Measurements from ENCODE around the gene TTLL10.

Gene TTLL10

DNA sequence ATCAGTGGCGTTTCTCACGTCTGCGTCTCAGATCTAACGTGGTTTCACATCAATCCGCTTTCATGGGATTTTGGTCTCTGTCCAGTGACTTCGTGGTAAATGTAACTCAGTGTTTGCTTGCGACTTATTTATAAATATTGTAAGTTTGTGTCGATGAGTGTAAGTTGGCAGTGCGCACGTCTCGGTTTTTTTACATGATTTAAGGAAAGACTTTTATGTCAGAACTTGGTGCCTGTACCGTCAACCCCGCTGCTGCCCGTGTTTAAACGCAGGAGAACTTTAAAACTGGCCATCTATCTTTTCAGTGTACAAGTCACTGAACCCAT, 59.9 kb downstream of the TTLL10 start:
- no peak for DNase-seq (ENCODE audit: low read depth, low spot score)

DNA sequence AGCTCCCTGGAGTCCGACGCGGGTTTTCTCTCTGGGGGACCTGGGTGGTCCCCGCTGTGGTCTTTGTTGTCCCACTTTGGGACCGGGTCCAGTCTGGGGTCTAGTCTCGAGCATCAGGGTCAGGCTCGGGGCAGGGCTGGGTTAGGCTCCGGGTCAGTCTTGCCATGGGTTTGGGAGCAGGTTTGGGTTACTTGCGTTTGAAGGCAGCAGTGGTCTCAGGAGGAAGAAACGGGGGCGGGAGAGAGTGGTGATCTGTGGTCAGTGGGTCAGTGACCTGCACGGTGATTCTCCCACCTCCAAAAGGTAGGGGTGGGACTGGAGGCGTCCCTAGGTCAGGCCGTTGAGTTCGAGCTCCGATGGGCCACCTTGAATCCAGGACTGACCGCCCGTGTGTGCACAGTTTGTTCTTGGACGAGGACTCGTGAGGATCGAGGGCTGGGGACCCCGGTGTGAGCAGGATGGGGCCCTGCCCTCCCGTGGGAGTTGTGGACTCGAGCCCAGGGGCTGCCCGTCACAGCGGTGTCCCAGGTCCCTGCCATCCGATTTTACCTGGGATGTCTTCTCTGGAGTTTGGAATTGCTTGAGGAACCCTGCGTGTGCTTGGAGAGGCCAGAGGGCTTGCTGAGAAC, 60.6 kb downstream of the TTLL10 start:
- no peak for DNase-seq (ENCODE audit: low read depth, low spot score)

DNA sequence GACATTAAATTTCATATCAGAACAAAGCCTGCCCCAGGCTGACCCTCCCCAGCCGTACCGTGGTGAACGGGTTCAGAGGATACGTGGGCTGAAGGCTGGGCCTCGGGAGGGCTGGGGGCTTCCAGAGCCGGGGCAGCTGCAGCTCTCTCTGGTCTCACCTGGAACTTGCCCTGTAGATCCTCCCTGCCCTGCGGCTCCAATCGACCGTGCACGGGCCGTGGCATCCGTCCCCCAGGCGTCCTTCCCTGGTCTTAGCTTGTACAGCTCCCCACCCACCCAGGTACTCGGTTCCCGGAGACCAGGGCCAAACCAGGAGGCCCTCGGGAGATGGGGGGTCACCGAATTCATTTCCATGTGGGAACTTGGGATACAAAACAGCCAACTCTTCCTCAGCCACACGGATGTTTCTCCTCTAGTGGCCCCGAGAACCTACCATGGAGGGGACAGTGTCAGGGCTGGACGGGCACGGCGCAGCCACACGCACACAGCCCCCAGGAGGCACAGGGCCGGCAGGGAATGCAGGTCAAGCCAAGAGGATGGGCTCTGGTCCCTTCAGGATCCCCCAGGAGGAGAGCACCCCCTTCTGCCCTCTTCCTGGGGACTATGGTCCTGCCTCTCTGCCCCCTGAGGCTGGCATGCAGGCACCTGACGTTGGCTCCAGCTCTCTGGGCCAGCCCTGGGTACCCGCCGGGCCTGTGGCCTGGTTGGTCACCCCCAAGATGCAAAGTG, 61.5 kb downstream of the TTLL10 start:
- no peak for DNase-seq (ENCODE audit: low read depth, low spot score)

DNA sequence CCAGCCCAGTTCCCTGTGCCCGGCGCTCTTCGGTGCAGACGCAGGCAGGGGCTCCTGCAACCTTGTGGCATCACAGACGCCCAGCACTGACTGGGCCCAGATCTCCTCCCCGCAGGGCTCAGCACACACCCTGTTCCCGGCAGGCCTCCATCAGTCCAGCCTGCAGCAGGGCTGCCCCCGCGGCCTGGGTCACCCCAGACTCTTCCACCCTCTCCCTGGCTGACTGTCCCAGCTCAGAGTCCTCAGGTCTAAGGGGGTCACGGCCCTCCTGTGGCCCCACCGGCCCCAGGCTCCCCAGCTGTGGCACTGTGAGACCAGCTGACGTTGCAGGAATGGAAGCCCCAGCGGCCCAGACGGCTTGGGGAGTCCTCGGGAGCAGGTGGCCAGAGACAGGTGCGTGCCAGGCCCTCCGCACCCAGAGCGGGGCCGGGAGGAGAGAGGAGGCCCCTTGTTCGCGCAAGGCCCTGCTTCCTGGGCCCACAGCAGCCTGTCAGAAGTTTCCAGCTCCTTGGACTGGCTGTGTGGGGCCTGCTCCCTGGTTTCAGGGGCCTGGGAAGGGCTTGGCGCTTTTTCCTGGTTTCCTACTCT, 62.6 kb downstream of the TTLL10 start:
- no peak for DNase-seq (ENCODE audit: low read depth, low spot score)

DNA sequence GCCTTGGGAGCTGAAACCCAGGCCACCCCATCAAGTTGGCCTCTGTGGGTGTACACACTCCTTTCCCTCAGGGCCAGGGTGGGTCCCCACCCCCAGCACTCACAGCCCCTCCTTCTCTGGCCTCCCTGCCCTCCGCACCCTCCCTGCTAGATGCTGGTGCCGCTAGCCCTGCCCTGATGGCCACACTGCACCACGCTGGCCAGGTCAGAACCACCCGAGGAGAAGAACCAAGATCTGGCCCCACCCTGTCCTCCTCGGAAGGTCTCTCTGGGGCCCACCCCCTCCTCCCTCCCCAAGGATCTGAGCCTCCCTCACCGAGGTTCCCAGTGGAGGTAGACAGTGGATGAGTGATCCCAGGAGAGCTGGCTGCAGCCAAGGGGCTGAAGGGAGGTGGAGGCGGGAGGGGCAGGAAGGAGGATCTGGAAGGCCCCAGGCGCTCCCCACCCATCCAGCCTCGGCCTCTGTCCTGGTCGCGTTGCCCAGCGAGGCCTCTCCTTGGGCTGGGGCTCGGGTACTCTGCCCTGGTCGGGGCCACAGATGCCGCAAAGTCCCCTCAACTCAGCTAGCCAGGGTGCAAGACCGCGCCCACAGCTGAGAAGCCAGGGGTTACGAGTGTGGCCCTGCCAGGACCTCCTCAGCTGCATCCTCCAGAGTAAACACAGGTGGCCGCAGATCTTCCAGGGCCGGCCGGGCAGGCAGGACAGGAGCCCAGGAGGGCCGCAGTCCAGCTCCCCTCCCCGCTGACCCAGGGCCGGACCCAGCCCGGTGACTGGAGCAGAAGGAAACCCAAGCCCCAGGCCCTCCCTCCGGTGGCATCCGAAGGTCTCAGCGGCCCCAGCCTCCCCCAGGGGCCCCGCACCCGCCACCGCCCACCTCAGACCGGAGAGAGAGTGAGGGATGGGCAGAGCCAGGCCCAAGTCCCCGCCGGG, 63.5 kb downstream of the TTLL10 start:
- no peak for DNase-seq (ENCODE audit: low read depth, low spot score)

DNA sequence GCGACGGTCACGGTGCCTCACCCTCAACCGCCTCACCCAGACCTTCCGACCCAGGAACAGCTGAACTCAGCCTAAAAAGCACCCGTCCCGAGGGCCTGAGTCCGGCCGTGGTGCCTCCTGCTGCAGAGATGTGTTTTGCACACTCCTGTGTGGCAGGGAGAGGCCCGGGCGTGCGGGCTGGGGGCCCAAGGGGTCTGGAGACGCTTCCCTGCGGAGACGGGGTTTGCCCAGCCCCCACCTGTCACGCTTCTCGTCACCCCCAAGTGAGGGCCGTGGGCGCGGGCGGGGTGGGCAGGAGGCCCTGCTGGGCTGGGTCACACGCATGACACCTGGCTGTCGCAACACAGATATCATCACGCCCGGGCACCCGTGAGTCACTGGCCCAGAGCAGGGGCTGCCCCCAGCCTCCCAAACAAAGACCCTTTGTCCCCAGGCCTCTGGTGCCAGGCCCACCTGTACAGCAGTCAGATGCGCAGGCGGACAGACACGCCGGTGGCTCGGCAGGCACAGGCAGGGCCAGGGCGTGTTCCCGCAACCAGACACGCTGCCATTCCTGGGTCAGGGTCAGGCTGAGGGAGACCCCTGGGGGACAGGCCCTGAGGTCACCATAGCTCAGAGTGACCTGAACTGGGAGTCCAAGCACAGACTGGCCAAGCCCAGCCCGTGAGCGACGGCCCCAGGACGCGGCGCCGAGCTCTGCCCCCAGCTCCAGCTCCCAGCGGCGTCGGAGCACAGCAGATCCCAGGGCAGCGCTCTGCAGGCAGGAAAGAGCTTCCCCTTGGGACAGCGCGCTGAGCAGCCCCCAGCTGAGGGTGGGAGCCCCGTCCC, 64.4 kb downstream of the TTLL10 start:
- DNase-seq (ENCODE audit: low read depth, low spot score): peak; percentile 42

DNA sequence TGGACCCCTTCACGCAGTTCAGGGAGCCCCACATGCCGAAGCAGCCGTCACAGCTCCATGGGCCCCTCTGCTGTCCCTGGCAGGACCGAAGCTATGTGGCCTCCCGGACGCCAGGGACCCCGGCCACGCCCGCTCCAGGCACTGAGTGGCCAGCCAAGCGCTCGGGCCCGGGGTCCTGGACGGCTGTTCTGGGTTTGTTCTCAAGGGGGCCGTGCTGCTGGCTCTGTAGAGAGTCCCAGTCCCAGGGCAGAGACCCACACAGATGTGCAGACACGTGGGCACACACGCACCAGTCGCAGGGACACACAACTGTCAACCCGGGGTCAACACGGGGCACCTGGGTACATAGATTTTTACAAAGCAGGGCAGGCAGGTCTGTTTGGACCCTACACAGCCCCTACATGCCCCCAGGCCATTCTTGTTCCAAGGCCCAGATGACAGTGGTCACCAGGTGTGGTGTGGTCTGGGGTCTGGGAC, 65.1 kb downstream of the TTLL10 start:
- DNase-seq (ENCODE audit: low read depth, low spot score): no peak

DNA sequence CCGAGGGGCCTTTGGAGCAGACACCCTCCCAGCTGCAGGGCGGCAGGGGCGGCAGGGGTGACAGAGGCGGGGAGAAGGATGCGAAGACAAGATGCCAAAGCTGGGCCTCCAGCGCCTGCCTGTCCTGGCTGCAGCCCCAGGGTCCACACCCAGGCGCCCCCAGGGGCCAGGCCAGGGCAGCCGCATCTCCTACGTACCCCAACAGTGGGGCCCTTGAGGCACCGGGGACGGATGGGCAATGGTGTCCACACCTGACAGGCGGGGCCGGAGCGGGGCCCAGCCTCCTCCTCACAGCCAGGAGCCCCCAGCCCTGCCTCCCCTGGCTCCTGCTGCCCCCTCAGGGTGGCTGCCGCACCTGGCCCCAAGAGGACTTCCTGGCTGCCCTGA, 65.5 kb downstream of the TTLL10 start:
- DNase-seq (ENCODE audit: low read depth, low spot score): no peak

DNA sequence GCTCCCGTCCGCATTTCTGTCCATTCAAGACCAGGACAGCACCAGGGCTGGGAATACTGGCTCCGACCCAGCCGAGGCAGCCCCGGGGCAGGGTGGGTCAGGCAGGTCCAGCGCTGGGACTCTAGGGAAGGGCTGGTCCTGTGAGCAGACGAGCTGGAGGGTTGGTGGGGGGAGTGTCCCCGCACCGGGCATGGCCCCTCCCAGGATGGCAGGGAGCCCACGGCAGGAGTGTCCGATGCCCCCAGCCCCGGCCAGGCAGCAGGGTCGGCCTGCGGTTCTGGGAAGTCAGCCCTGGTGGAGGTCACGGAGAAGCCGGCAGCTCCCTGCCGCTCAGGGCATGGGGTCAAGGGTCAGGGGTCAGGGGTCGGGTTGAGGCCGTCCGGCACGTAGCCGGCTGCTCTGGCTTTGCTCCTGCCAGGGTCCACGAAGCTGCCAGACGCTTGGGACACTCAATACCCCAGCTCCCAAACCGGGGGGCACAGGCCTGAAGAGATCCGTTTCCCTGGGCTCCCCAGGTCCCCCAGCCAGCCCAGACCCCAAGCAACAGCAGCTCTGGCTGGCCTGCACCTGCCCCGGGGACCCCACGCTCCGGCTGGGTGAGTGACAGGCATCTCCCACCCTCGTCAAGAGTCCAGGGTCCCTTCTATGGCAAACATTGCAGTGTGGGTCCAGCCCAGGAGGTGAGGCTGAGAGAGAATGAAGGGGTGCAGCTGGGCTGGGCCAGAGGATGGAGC, 66.1 kb downstream of the TTLL10 start:
- DNase-seq (ENCODE audit: low read depth, low spot score): no peak

DNA sequence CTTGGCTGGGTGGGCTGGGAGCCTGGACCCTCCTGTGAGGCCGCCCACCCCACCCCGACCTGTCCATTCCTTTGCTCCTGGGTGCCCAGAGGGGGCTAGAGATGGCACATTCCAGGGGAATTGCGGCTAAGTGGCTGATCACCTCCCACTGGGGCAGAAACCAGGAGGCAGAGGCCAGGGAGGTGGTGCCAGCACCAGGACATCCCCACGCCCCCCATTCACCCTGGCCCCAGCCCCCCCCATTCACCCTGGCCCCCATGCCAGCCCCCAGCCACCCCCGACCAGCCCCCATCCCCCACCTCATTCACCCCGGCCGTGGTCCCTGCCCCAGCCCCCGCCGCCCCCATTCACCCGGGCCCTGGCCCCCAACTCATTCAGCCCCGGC, 66.7 kb downstream of the TTLL10 start:
- DNase-seq (ENCODE audit: low read depth, low spot score): no peak

DNA sequence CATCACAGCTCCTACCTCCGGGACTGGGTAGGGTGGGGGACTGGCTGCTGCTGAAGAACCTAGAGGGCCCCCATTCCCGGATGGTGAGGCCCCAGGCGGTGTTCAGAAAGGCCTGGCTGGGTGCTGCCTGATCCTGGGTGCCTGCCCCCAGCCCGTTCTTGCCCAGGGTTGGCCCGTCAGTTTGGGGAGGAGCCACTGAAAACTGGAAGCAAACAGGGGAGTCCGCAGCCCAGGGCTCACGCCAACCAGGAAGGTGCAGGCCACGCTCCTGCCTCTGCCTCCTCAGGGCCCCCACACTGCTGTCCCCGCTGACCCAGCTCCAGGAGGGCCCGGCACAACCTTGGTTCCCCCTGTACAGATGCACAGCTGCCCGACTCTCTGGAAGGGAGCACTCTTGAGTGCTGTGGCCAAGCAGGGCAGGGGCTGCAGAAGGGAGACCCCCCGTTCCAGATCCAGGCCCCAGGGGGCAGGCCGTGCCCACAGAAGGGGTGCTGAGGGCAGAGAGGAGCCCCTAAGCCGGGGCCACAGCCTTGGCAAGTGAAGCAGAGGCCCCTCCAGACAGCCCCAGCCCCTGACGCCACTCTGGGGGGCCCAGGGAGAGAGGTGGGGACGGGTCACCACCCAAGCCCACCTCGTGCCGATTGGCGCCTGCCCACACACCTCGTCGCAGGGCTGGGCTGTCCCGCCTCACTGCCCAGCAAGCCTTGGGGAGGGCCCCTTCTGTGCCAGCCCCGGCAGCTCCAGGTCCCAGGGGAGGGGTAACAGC, 67.3 kb downstream of the TTLL10 start:
- no peak for DNase-seq (ENCODE audit: low read depth, low spot score)

DNA sequence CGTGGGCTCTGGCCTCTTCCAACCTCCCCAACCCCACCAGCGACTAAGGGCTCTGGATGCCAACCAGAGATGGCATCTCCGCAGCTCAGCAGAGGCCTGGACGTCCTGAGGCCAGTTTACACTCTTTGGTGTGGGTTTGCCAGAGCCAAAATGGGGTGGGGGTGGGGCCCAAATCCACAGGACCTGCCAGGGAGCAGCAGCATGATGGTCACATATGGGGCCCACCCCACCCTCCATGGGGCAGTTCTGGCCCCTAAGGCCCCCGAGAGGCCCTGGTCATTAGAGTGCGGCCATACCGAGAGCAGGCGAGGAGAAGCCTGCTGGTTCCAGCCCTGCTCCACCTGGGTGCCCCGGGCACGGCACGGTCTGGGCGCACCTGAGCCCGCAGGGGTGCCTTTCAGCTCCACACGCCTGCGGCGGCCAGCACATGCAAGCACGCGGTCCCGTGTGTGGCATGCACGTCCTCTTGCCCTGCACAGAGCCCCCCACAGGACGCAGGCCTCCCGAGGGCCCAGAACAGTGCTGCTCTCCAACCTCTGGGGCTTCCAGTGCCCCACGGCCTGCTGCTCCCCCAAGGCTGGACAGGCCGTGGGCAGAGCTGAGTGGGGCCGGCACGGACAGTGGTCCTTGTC, 68.0 kb downstream of the TTLL10 start:
- no peak for DNase-seq (ENCODE audit: low read depth, low spot score)

DNA sequence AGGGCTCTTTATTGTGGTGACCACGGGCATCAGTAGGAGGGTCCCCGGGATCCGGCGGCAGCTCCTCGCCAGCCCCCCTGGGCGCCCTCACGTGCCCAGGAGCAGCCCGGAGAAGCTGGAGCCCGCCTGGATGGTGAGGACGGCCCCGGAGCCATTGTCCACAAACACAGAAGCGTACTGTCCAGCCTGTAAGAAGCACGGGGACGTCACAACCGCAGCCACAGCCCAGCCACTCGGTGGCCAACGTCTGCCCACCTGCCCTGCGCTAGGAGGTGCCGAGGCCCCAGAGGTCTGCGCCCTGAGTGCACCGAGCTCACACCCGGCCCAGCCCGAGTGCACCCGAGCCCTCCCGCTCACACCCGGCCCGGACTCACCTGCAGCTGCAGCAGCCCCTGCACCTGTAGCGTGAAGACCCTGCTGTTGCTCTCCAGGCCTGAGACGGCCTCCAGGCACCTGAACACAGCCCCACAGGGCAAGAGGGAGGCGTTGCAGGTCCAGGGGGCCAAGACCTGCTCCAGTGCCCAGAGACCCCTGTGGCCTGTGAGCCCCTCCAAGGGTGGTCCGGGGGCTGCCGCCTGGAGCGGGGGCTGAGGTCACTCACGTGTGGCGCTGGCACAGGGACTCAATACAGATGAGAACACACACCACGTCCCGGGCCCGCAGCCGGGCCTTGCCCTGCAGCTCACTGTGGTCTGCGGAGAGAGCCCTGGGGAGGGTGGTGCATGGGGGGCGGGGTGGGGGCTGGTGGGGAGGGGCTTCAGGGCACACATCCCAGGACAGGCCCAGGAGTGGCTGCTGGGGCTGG, 69.0 kb downstream of the TTLL10 start:
- DNase-seq (ENCODE audit: low read depth, low spot score): no peak

DNA sequence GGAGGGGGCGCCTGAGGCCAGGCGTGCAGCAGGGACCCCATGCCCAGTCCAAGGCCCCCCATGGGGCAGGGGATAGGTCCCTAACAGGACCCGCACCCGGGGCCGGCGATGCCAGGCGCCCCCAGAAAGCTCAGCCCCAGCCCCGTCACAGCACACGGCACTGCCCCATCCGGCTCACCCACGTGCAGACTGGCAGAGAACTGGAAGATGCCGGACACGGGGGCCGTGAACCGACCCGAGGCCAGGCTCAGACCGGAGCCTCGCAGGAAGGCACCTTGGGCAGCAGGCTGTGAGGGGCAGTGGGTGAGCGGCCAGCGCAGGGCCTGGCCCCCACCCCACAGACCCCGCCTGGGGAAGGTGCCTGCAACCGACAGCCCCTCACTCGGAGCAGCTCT, 69.6 kb downstream of the TTLL10 start:
- DNase-seq (ENCODE audit: low read depth, low spot score): no peak

DNA sequence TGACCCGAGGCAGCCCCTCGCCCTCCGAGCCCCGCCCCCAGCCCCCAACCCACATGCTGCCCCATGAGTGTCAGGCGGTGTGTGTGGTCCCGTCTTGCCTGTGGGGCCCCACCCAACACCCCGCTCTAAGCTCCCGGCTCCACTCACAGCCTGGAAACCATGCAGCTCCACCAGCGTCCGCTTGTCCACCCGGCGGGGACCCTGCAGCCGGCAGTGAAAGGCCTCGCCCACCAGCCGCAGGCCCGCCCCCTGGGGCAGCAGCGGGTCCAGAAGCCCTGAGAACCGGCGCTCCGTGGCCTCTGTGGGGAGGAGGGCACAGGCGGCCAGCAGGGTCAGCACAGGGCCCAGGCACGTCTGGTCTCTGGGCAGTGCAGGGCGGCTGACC, 70.1 kb downstream of the TTLL10 start:
- DNase-seq (ENCODE audit: low read depth, low spot score): no peak

DNA sequence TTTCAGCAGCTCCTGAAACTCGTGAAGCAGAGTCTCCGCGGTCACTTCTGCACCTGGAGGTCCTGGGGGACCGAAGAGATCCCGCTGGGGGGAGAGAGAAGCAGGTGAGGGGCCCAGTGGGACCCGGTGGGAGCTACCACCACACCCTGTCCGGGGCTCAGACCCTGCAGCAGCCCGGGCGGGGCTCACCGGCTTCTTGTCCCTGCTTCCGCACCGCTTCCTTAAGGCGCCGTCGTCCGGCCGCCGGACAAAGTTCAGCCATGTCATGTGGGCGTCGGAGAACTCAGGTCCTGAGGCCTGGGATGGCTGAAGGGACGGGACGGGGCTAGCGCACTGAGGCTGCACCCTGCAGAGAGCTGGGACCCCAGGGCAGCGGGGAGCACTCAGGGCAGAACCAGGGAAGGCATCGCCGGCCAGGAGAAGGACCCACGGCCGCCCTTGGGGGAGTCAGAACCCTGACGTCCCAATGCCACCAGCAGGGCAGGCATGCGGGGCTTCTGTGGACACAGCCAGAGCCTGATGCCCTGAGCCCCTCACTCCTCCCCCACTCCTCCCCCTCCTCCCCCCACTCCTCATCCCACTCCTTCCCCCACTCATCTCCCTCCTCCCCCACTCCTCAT, 70.6 kb downstream of the TTLL10 start:
- no peak for DNase-seq (ENCODE audit: low read depth, low spot score)

DNA sequence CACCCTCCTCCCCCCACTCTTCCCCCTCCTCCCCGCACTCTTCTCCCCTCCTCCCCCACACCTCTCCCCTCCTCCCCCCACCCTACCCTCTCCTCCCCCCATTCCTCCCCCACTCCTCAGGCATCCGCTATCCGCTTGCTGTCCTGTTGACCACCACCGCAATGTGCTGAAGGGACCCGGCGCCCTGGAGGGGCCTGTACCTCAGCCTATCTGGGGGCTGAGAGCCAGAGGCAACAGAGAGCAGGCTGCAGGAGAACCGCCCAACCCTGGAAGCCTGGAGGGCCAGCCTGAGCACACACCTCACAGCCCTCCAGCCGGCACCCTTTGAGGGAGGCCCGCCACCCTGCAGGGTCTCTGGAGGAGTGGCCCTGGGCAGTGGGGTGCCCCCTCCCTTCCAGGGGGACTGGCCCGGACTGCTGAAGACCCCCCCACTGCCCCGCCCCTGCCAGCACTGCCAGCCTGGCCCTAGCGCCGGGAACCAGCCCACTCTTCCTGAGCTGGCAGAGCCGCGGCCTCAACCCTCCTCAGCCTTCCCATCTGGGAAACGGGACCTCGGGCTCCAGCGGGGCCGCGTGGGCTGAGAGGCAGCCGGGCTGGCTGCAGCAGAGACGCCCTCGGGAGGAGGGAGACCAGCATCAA, 71.6 kb downstream of the TTLL10 start:
- no peak for DNase-seq (ENCODE audit: low read depth, low spot score)
